K562 (cell line): ENCODE results near the gene SH2D3A. TPM values are rescaled to one million over a fixed set of nuclear protein-coding genes. Genes with fewer than 3 reads are reported as not detected.
A peak's percentile ranks its signal among the peaks of the same experiment; 100 is the strongest.

Source experiments
- BRCA1 ChIP-seq, 2 experiments: fragments of 450-650 bp in 1 of 2; sonication (generic) in 1 of 2; formaldehyde crosslinking in 1 of 2; IDR thresholded peaks; 2 replicates each; pipeline versions ENCODE4 v1.5.0 to v1.6.1; 2017 to 2020; ENCODE audit warnings: mild to moderate bottlenecking in 1 of 2, missing genetic modification reagents in 1 of 2
- CBFA2T3 ChIP-seq: fragments of 450-650 bp; IDR thresholded peaks from 2 replicates; pipeline ENCODE4 v1.6.1; 2017
- GABPA ChIP-seq: fragments of 200-800 bp; sonication (Bioruptor generic); conservative IDR thresholded peaks from 2 replicates; pipeline ENCODE4 v1.6.1; 2016; ENCODE audit warnings: low read depth, missing genetic modification characterization, missing compliant biosample characterization
- HLTF ChIP-seq: fragments of 450-650 bp; IDR thresholded peaks from 2 replicates; pipeline ENCODE4 v1.6.1; 2016
- KLF16 ChIP-seq: IDR thresholded peaks from 2 replicates; pipeline ENCODE4 v1.6.1; 2016; ENCODE audit warnings: antibody characterized with exemption
- POLR2AphosphoS5 ChIP-seq: IDR thresholded peaks from 2 replicates; pipeline ENCODE4 v1.6.1; 2011; ENCODE audit warnings: mild to moderate bottlenecking, low read depth, low read length, moderate library complexity; ENCODE audit not compliant: control insufficient read depth, insufficient read depth
- PYGO2 ChIP-seq: fragments of 450-650 bp; IDR thresholded peaks from 2 replicates; pipeline ENCODE4 v1.6.1; 2016; ENCODE audit warnings: mild to moderate bottlenecking, missing genetic modification characterization, moderate library complexity, missing compliant biosample characterization
- RNF2 ChIP-seq: sonication (generic); IDR thresholded peaks from 2 replicates; pipeline ENCODE4 v1.6.1; 2016
- SP1 ChIP-seq: sonication (generic); formaldehyde crosslinking; IDR thresholded peaks from 2 replicates; pipeline ENCODE4 v1.8.1; 2022; ENCODE audit warnings: mild to moderate bottlenecking, missing genetic modification reagents
- TBP ChIP-seq: optimal IDR thresholded peaks from 2 replicates; pipeline ENCODE3; 2011; ENCODE audit warnings: low read depth, low read length, improper control_type of control experiment
- TEAD4 ChIP-seq, 2 experiments: sonication (generic) in 1 of 2; formaldehyde crosslinking in 1 of 2; IDR thresholded peaks; 2 replicates each; pipeline versions ENCODE4 v1.6.1 to v1.8.0; 2012 to 2022; ENCODE audit warnings: borderline replicate concordance in 1 of 2, inconsistent platforms in 1 of 2, low read length in 1 of 2, mild to moderate bottlenecking in 1 of 2, missing genetic modification reagents in 1 of 2
- ZBED1 ChIP-seq: IDR thresholded peaks from 2 replicates; pipeline ENCODE4 v1.6.1; 2014
- ZNF133 ChIP-seq: fragments of 250-450 bp; sonication (Bioruptor Pico); IDR thresholded peaks from 2 replicates; pipeline ENCODE4 v1.4.0; 2020; ENCODE audit warnings: mild to moderate bottlenecking
- ZNF184 ChIP-seq: sonication (generic); formaldehyde crosslinking; IDR thresholded peaks from 2 replicates; pipeline ENCODE4 v1.5.0; 2020; ENCODE audit warnings: missing genetic modification reagents
- ZNF217 ChIP-seq: sonication (generic); formaldehyde crosslinking; IDR thresholded peaks from 2 replicates; pipeline ENCODE4 v1.8.0; 2022; ENCODE audit warnings: mild to moderate bottlenecking, missing genetic modification reagents
- ZNF507 ChIP-seq: conservative IDR thresholded peaks from 2 replicates; pipeline ENCODE4 v1.6.1; 2017; ENCODE audit warnings: missing genetic modification characterization, missing compliant biosample characterization
- ZNF780A ChIP-seq: fragments of 250-450 bp; sonication (Bioruptor Pico); IDR thresholded peaks from 2 replicates; pipeline ENCODE4 v1.5.0; 2021; ENCODE audit warnings: mild to moderate bottlenecking
- ZNF785 ChIP-seq: fragments of 250-450 bp; sonication (Bioruptor Pico); IDR thresholded peaks from 2 replicates; pipeline ENCODE4 v1.4.0; 2020; ENCODE audit warnings: mild to moderate bottlenecking
- ZNF79 ChIP-seq: fragments of 250-450 bp; sonication (Bioruptor Pico); IDR thresholded peaks from 2 replicates; pipeline ENCODE4 v1.4.0; 2020; ENCODE audit warnings: low read depth, mild to moderate bottlenecking, moderate library complexity
- polyA plus RNA-seq, 8 experiments: library from polyadenylated mRNA; depleted of rRNA in 4 of 8; stranded (reverse) in 5 of 8; unstranded in 3 of 8; fragments of >200 nt; fragmentation: Nextera tagmentation in 2 of 8; fragmentation: Illumina TruSeq in 1 of 8; extraction: Ambion mirVana in 2 of 8; extraction: Trizol in 1 of 8; gene quantifications; 2 replicates each; pipeline versions ENCODE4 v1.2.1 to v1.2.3, GENCODE V29; 2011 to 2014; ENCODE audit warnings: inconsistent platforms in 1 of 8, missing spikeins in 1 of 8
- total RNA-seq, 7 experiments: library from RNA; depleted of rRNA in 6 of 7; stranded (reverse); fragments of >200 nt in 6 of 7; fragmentation: Illumina TruSeq in 2 of 7; extraction: Trizol in 2 of 7; gene quantifications; 2 replicates each; pipeline versions ENCODE4 v1.2.1 to v1.2.3, GENCODE V29; 2011 to 2021; ENCODE audit warnings: low replicate concordance in 1 of 7
- TF ChIP-seq, protein P1 (sequence below): IDR thresholded peaks from 3 replicates; pipeline ENCODE4 v1.6.1; 2011; ENCODE audit warnings: borderline replicate concordance, mild to moderate bottlenecking, moderate library complexity; ENCODE audit not compliant: insufficient read length; ENCODE audit errors: extremely low read depth
- TF ChIP-seq, protein P2 (sequence below): fragments of 250-450 bp; sonication (Bioruptor Pico); IDR thresholded peaks from 2 replicates; pipeline ENCODE4 v1.5.0; 2021; ENCODE audit warnings: mild to moderate bottlenecking, borderline replicate concordance
- TF ChIP-seq, protein P3 (sequence below): sonication (generic); formaldehyde crosslinking; IDR thresholded peaks from 2 replicates; pipeline ENCODE4 v1.8.0; 2023; ENCODE audit warnings: mild to moderate bottlenecking, missing genetic modification reagents

SH2D3A gene
- total and polyA plus RNA-seq, 9 of the 15 experiments (the other 6 are each of a cell fraction or from before 2014, with no cell fraction given): 0.75 to 26.3 (median 8.9) TPM

DNA sequence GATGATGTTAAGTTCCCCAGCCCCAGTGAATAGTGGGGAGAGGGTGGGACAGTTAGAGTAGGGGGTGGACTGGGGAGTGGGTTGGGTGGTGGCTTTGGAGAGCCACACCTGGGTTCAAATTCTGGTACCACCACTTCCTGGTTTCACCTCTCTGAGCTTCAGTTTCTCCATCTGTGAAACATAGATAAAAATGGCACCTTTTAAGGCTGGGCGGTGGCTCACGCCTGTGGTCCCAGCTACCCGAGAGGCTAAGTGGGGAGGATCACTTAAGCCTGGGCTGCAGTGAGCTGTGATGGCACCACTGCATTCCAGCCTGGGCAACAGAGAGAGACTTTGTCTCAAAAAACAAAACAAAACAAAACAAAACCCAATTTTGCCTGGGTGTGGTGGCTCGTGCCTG is 11.2 kb upstream of the SH2D3A start (continued):
- TF ChIP-seq HLTF: no peak
- TF ChIP-seq ZNF785 (CRISPR knock-in tag): no peak
- TF ChIP-seq TEAD4 (IDR thresholded peaks at IDR 0.05; ENCODE audit: low read length): peak; percentile 19; the same call in 1 of the 2 replicates
- TF ChIP-seq TEAD4 (CRISPR knock-in tag; IDR thresholded peaks at IDR 0.05; ENCODE audit: borderline replicate concordance): no peak
- TF ChIP-seq, protein P1, sequence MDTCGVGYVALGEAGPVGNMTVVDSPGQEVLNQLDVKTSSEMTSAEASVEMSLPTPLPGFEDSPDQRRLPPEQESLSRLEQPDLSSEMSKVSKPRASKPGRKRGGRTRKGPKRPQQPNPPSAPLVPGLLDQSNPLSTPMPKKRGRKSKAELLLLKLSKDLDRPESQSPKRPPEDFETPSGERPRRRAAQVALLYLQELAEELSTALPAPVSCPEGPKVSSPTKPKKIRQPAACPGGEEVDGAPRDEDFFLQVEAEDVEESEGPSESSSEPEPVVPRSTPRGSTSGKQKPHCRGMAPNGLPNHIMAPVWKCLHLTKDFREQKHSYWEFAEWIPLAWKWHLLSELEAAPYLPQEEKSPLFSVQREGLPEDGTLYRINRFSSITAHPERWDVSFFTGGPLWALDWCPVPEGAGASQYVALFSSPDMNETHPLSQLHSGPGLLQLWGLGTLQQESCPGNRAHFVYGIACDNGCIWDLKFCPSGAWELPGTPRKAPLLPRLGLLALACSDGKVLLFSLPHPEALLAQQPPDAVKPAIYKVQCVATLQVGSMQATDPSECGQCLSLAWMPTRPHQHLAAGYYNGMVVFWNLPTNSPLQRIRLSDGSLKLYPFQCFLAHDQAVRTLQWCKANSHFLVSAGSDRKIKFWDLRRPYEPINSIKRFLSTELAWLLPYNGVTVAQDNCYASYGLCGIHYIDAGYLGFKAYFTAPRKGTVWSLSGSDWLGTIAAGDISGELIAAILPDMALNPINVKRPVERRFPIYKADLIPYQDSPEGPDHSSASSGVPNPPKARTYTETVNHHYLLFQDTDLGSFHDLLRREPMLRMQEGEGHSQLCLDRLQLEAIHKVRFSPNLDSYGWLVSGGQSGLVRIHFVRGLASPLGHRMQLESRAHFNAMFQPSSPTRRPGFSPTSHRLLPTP: no peak
- no peak for TF ChIP-seq ZBED1
- no peak for TF ChIP-seq ZNF133 (CRISPR knock-in tag)
- TF ChIP-seq, protein P2, sequence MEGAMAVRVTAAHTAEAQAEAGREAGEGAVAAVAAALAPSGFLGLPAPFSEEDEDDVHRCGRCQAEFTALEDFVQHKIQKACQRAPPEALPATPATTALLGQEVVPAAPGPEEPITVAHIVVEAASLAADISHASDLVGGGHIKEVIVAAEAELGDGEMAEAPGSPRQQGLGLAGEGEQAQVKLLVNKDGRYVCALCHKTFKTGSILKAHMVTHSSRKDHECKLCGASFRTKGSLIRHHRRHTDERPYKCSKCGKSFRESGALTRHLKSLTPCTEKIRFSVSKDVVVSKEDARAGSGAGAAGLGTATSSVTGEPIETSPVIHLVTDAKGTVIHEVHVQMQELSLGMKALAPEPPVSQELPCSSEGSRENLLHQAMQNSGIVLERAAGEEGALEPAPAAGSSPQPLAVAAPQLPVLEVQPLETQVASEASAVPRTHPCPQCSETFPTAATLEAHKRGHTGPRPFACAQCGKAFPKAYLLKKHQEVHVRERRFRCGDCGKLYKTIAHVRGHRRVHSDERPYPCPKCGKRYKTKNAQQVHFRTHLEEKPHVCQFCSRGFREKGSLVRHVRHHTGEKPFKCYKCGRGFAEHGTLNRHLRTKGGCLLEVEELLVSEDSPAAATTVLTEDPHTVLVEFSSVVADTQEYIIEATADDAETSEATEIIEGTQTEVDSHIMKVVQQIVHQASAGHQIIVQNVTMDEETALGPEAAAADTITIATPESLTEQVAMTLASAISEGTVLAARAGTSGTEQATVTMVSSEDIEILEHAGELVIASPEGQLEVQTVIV (CRISPR knock-in tag): no peak
- no peak for TF ChIP-seq PYGO2 (tag)
- no peak for TF ChIP-seq ZNF507 (tag)
- TF ChIP-seq ZNF780A (CRISPR knock-in tag): no peak
- no peak for TF ChIP-seq GABPA
- no peak for TF ChIP-seq POLR2AphosphoS5
- TF ChIP-seq SP1: no peak
- TF ChIP-seq RNF2: no peak
- peak; percentile 46; the same call in 1 of the 2 replicates for TF ChIP-seq CBFA2T3
- TF ChIP-seq, protein P3, sequence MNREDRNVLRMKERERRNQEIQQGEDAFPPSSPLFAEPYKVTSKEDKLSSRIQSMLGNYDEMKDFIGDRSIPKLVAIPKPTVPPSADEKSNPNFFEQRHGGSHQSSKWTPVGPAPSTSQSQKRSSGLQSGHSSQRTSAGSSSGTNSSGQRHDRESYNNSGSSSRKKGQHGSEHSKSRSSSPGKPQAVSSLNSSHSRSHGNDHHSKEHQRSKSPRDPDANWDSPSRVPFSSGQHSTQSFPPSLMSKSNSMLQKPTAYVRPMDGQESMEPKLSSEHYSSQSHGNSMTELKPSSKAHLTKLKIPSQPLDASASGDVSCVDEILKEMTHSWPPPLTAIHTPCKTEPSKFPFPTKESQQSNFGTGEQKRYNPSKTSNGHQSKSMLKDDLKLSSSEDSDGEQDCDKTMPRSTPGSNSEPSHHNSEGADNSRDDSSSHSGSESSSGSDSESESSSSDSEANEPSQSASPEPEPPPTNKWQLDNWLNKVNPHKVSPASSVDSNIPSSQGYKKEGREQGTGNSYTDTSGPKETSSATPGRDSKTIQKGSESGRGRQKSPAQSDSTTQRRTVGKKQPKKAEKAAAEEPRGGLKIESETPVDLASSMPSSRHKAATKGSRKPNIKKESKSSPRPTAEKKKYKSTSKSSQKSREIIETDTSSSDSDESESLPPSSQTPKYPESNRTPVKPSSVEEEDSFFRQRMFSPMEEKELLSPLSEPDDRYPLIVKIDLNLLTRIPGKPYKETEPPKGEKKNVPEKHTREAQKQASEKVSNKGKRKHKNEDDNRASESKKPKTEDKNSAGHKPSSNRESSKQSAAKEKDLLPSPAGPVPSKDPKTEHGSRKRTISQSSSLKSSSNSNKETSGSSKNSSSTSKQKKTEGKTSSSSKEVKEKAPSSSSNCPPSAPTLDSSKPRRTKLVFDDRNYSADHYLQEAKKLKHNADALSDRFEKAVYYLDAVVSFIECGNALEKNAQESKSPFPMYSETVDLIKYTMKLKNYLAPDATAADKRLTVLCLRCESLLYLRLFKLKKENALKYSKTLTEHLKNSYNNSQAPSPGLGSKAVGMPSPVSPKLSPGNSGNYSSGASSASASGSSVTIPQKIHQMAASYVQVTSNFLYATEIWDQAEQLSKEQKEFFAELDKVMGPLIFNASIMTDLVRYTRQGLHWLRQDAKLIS (CRISPR knock-in tag): no peak
- TF ChIP-seq BRCA1 (IDR thresholded peaks at IDR 0.05): no peak
- TF ChIP-seq BRCA1 (CRISPR knock-in tag; IDR thresholded peaks at IDR 0.05): no peak
- no peak for TF ChIP-seq ZNF217 (CRISPR knock-in tag)
- no peak for TF ChIP-seq ZNF184
- no peak for TF ChIP-seq ZNF79
- TF ChIP-seq KLF16: no peak
- TF ChIP-seq TBP: no peak
